Measurements from ENCODE around the gene EPHA4.
"Not testable (repeated sequence)": the region's sequence is repeated elsewhere in the genome, so short reads cannot be mapped to it uniquely, and the experiment has no call there.

The EPHA4 gene

GRCh38 chr2:221530653-221531037 is 41.5 kb downstream of the EPHA4 start:
- no peak overlapping the region for H3K4me3 Mint-ChIP-seq
- no peaks in the 10 kb centered on the region for H3K27me3 Mint-ChIP-seq
- H3K9me3 Mint-ChIP-seq, result no peaks in the 10 kb centered on the region
- peaks cover 22% of the 10 kb centered on the region for H3K4me1 Mint-ChIP-seq
- DNase-seq, result no peak
- no peak overlapping the region for H3K27ac Mint-ChIP-seq
- ATAC-seq, result no peak

GRCh38 chr2:221529943-221530652 is 42.0 kb downstream of the EPHA4 start:
- H3K4me3 Mint-ChIP-seq, result no peak overlapping the region

GRCh38 chr2:221529177-221529942 is 42.7 kb downstream of the EPHA4 start:
- ATAC-seq, result no peak
- no peak overlapping the region for H3K4me3 Mint-ChIP-seq
- H3K27ac Mint-ChIP-seq, result no peak overlapping the region
- no peaks in the 10 kb centered on the region for H3K27me3 Mint-ChIP-seq
- H3K9me3 Mint-ChIP-seq, result no peaks in the 10 kb centered on the region
- DNase-seq, result no peak
- peaks cover 22% of the 10 kb centered on the region for H3K4me1 Mint-ChIP-seq

More at GRCh38 chr2:221529943-221530652, 42.0 kb downstream of the EPHA4 start:
- DNase-seq (no peak), ATAC-seq (no peak)
- no peaks in the 10 kb centered on the region for H3K9me3 Mint-ChIP-seq
- no peaks in the 10 kb centered on the region for H3K27me3 Mint-ChIP-seq
- H3K27ac Mint-ChIP-seq, result no peak overlapping the region
- H3K4me1 Mint-ChIP-seq, result peaks cover 22% of the 10 kb centered on the region

- Mint-ChIP-seq H3K4me3 (no peak overlapping the region), H3K9me3 (no peaks in the 10 kb centered on the region), H3K4me1 (peaks cover 22% of the 10 kb centered on the region), H3K27ac (no peak overlapping the region), H3K27me3 (no peaks in the 10 kb centered on the region)
- no peak for DNase-seq
- ATAC-seq, result no peak
Measured at GRCh38 chr2:221527776-221528309, 44.3 kb downstream of the EPHA4 start.

- H3K4me3 Mint-ChIP-seq, result no peak overlapping the region
- no peaks in the 10 kb centered on the region for H3K27me3 Mint-ChIP-seq
- H3K4me1 Mint-ChIP-seq, result peaks cover 15% of the 10 kb centered on the region
- no peaks in the 10 kb centered on the region for H3K9me3 Mint-ChIP-seq
- DNase-seq (no peak), ATAC-seq (no peak)
- no peak overlapping the region for H3K27ac Mint-ChIP-seq
Measured at GRCh38 chr2:221524158-221524557, 47.9 kb downstream of the EPHA4 start.

- H3K27me3 Mint-ChIP-seq, result no peaks in the 10 kb centered on the region
- no peaks in the 10 kb centered on the region for H3K4me1 Mint-ChIP-seq
- H3K27ac Mint-ChIP-seq, result peak overlapping the region in 1 of 2 donors; percentile 46
- ATAC-seq (no peak), DNase-seq (no peak)
- no peaks in the 10 kb centered on the region for H3K9me3 Mint-ChIP-seq
- no peak overlapping the region for H3K4me3 Mint-ChIP-seq
Measured at GRCh38 chr2:221521233-221521845, 50.8 kb downstream of the EPHA4 start.

- Mint-ChIP-seq H3K27ac (no peak overlapping the region), H3K27me3 (no peaks in the 10 kb centered on the region), H3K9me3 (no peaks in the 10 kb centered on the region), H3K4me3 (no peak overlapping the region), H3K4me1 (no peaks in the 10 kb centered on the region)
- ATAC-seq (no peak), DNase-seq (no peak)
Measured at GRCh38 chr2:221518935-221519625, 53.0 kb downstream of the EPHA4 start.

GRCh38 chr2:221518201-221518934 is 53.7 kb downstream of the EPHA4 start:
- no peaks in the 10 kb centered on the region for H3K27me3 Mint-ChIP-seq
- no peaks in the 10 kb centered on the region for H3K9me3 Mint-ChIP-seq
- no peak overlapping the region for H3K27ac Mint-ChIP-seq
- DNase-seq (peak; percentile 12), ATAC-seq (peak; percentile 80)
- H3K4me1 Mint-ChIP-seq, result no peaks in the 10 kb centered on the region
- H3K4me3 Mint-ChIP-seq, result no peak overlapping the region

- Mint-ChIP-seq H3K4me1 (no peaks in the 10 kb centered on the region), H3K27me3 (no peaks in the 10 kb centered on the region), H3K9me3 (no peaks in the 10 kb centered on the region), H3K27ac (no peak overlapping the region), H3K4me3 (no peak overlapping the region)
- DNase-seq (peak; percentile 54 to 78), ATAC-seq (peak; percentile 93)
Measured at GRCh38 chr2:221517696-221518151, 54.4 kb downstream of the EPHA4 start.

- no peak overlapping the region for H3K4me3 Mint-ChIP-seq
- no peaks in the 10 kb centered on the region for H3K4me1 Mint-ChIP-seq
- H3K9me3 Mint-ChIP-seq, result no peaks in the 10 kb centered on the region
- ATAC-seq (peak; percentile 23), DNase-seq (no peak)
- no peaks in the 10 kb centered on the region for H3K27me3 Mint-ChIP-seq
- H3K27ac Mint-ChIP-seq, result no peak overlapping the region
Measured at GRCh38 chr2:221517146-221517695, 54.9 kb downstream of the EPHA4 start.

GRCh38 chr2:221515864-221516263 is 56.2 kb downstream of the EPHA4 start:
- H3K27ac Mint-ChIP-seq, result peak overlapping the region in 1 of 2 donors; percentile 57
- H3K27me3 Mint-ChIP-seq, result no peaks in the 10 kb centered on the region
- H3K9me3 Mint-ChIP-seq, result no peaks in the 10 kb centered on the region
- DNase-seq, result no peak
- H3K4me3 Mint-ChIP-seq, result no peak overlapping the region
- no peak for ATAC-seq
- no peaks in the 10 kb centered on the region for H3K4me1 Mint-ChIP-seq

GRCh38 chr2:221514305-221515040 is 57.6 kb downstream of the EPHA4 start:
- Mint-ChIP-seq H3K9me3 (no peaks in the 10 kb centered on the region), H3K27ac (no peak overlapping the region), H3K27me3 (no peaks in the 10 kb centered on the region), H3K4me3 (no peak overlapping the region), H3K4me1 (no peaks in the 10 kb centered on the region)
- ATAC-seq (no peak), DNase-seq (no peak)

- Mint-ChIP-seq H3K27ac (no peak overlapping the region), H3K27me3 (no peaks in the 10 kb centered on the region), H3K9me3 (no peaks in the 10 kb centered on the region), H3K4me1 (no peaks in the 10 kb centered on the region), H3K4me3 (no peak overlapping the region)
- no peak for ATAC-seq
- DNase-seq, result no peak
Measured at GRCh38 chr2:221513232-221513631, 58.9 kb downstream of the EPHA4 start.

GRCh38 chr2:221511325-221511724 is 60.8 kb downstream of the EPHA4 start:
- H3K4me1 Mint-ChIP-seq, ATAC-seq, H3K9me3 Mint-ChIP-seq, H3K27me3 Mint-ChIP-seq, H3K27ac Mint-ChIP-seq, H3K4me3 Mint-ChIP-seq, DNase-seq: not testable (repeated sequence)
